A673 (cell line): ENCODE measurements around the gene SMIM20. TPM values are rescaled to one million over a fixed set of nuclear protein-coding genes. Genes with fewer than 3 reads are reported as not detected.

Experiments
- BruUV-seq: library from RNA; stranded (reverse); fragments of 400-500 nt; replicated peaks from 2 replicates; lab custom pipeline; 2021; lab: Mats Ljungman, UMichigan
- CTCF ChIA-PET: fragments of 300-600 bp; sonication (Branson Sonifier 250); formaldehyde crosslinking; loops from one replicate; lab custom pipeline; 2022; ENCODE audit warnings: antibody characterized with exemption; lab: Charles Lee
- POLR2A ChIA-PET: fragments of 300-600 bp; sonication (Branson Sonifier 250); formaldehyde crosslinking; loops from one replicate; lab custom pipeline; 2022; ENCODE audit warnings: antibody characterized with exemption; ENCODE audit not compliant: low non-redundant PET; lab: Charles Lee
- DNase-seq: peaks from one replicate; pipeline ENCODE4 v3.0.0-alpha.2; 2015; ENCODE audit warnings: low spot score
- H3K27ac ChIP-seq: fragments of 200-600 bp; sonication (generic); 2 replicates; pipeline ENCODE4 v1.5.1; 2016; ENCODE audit warnings: mixed run types, low read depth, mild to moderate bottlenecking, mixed read lengths, antibody characterized with exemption, low read length; ENCODE audit not compliant: poor library complexity, severe bottlenecking
- H3K27me3 ChIP-seq: fragments of 200-600 bp; sonication (generic); replicated peaks from 2 replicates; pipeline ENCODE4 v1.6.1; 2017; ENCODE audit warnings: mixed run types, low read depth, mild to moderate bottlenecking, mixed read lengths, antibody characterized with exemption, low read length; ENCODE audit not compliant: insufficient read depth, poor library complexity
- H3K36me3 ChIP-seq: fragments of 200-600 bp; sonication (generic); 2 replicates; pipeline ENCODE4 v1.6.1; 2016; ENCODE audit warnings: mixed run types, mild to moderate bottlenecking, mixed read lengths, antibody characterized with exemption, low read length; ENCODE audit not compliant: insufficient read depth, poor library complexity, severe bottlenecking
- H3K4me1 ChIP-seq: fragments of 200-600 bp; sonication (generic); 2 replicates; pipeline ENCODE4 v1.6.1; 2017; ENCODE audit warnings: mixed run types, mild to moderate bottlenecking, mixed read lengths, antibody characterized with exemption, low read length; ENCODE audit not compliant: insufficient read depth, poor library complexity, severe bottlenecking
- H3K4me3 ChIP-seq: fragments of 200-600 bp; sonication (generic); 2 replicates; pipeline ENCODE4 v1.5.1; 2016; ENCODE audit warnings: low read depth, mixed run types, mild to moderate bottlenecking, mixed read lengths, low read length; ENCODE audit not compliant: poor library complexity, severe bottlenecking
- H3K9me3 ChIP-seq: fragments of 200-600 bp; sonication (generic); 2 replicates; pipeline ENCODE4 v1.6.1; 2016; ENCODE audit warnings: mixed run types, low read depth, mild to moderate bottlenecking, mixed read lengths, antibody characterized with exemption, low read length; ENCODE audit not compliant: poor library complexity, severe bottlenecking
- EZH2 ChIP-seq: fragments of 200-600 bp; sonication (generic); IDR thresholded peaks from 2 replicates; pipeline ENCODE4 v1.6.1; 2017; ENCODE audit warnings: borderline replicate concordance, low read depth, mild to moderate bottlenecking, mixed read lengths, antibody characterized with exemption, low read length; ENCODE audit not compliant: poor library complexity, severe bottlenecking
- intact Hi-C: fragments of 100-400 bp; cut with micrococcal nuclease; formaldehyde crosslinking; loops from one replicate; pipeline ENCODE4 v1.10.0; 2022; ENCODE audit not compliant: unreplicated experiment
- total RNA-seq: library from RNA; stranded (reverse); gene quantifications from 2 replicates; pipeline ENCODE4 v1.2.3, GENCODE V29; 2021
- TF ChIP-seq, protein P1 (sequence below): fragments of 300-800, 200-600 bp; sonication (generic); conservative IDR thresholded peaks from 2 replicates; pipeline ENCODE4 v1.5.1; 2017; ENCODE audit warnings: low read depth, mild to moderate bottlenecking, antibody characterized with exemption, low read length, moderate library complexity, mixed read lengths

Gene SMIM20
- total RNA-seq, 1 experiment from 2014 or later: 25.2 TPM

DNA sequence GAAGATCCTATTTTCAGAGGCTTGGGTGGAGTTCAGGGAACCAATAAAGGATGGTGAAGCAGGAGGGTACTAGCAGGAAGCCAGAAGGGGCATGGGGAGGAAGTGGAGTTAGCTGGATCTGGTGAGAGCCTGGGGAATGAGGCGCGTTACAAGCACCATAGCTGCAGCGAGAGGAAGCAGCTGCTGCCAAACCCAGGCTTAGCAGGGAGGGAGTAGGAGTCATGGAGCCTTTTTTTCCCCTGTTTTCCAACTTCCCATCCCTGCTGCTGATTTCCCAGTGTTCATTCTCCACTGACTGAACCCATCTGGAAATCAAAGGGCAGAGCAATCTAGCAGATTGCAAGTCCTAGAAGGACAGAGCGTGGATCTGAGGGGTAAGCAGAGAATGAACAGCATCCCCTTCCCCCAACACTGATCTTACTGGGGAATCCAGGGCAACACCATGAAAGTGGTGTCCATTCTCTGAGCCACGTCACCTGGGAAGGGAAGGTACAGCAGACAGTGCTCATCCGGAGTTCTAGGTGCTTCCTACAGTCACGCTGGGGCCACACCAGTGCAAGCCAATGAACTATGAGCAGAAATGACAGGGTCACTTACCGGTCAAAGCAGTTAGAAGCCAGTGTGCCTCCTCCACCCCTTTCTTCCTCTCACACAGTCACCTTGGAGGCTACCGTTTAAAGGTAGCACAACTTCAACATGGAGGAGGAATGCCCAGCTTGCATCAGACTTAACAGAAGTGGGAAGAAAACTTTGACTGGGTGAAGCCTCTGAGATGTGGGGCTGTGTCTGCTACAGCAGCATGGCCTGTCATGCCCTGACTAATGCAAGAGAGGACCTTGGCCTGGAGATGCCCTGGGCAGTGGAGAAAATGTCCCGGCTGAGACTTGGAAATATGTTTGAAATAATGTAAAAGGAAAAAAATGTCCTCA lies 36.7 kb downstream of the SMIM20 start:
- intact Hi-C loops: no loop called here
- no peak overlapping the region for H3K4me3 ChIP-seq
- no peak for DNase-seq
- ChIA-PET CTCF (no interaction called here), POLR2A (no interaction called here)
- no peaks in the 10 kb centered on the region for H3K27me3 ChIP-seq
- H3K36me3 ChIP-seq: no peaks in the 10 kb centered on the region
- no TSS peak for BruUV-seq
- no peaks in the 10 kb centered on the region for H3K4me1 ChIP-seq
- TF ChIP-seq, protein P1, sequence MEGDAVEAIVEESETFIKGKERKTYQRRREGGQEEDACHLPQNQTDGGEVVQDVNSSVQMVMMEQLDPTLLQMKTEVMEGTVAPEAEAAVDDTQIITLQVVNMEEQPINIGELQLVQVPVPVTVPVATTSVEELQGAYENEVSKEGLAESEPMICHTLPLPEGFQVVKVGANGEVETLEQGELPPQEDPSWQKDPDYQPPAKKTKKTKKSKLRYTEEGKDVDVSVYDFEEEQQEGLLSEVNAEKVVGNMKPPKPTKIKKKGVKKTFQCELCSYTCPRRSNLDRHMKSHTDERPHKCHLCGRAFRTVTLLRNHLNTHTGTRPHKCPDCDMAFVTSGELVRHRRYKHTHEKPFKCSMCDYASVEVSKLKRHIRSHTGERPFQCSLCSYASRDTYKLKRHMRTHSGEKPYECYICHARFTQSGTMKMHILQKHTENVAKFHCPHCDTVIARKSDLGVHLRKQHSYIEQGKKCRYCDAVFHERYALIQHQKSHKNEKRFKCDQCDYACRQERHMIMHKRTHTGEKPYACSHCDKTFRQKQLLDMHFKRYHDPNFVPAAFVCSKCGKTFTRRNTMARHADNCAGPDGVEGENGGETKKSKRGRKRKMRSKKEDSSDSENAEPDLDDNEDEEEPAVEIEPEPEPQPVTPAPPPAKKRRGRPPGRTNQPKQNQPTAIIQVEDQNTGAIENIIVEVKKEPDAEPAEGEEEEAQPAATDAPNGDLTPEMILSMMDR: no peak
- no peak for TF ChIP-seq EZH2
- no peaks in the 10 kb centered on the region for H3K9me3 ChIP-seq
- no peak overlapping the region for H3K27ac ChIP-seq

- H3K9me3 ChIP-seq: no peaks in the 10 kb centered on the region
- no peaks in the 10 kb centered on the region for H3K4me1 ChIP-seq
- H3K27me3 ChIP-seq: no peaks in the 10 kb centered on the region
- no peak overlapping the region for H3K27ac ChIP-seq
- TF ChIP-seq, protein P1: no peak
- TF ChIP-seq EZH2: no peak
- H3K36me3 ChIP-seq: no peaks in the 10 kb centered on the region
- intact Hi-C loops: no loop called here
- POLR2A ChIA-PET: no interaction called here
- H3K4me3 ChIP-seq: no peak overlapping the region
- no TSS peak for BruUV-seq
- CTCF ChIA-PET: no interaction called here
- no peak for DNase-seq
These were observed 37.5 kb downstream of the SMIM20 start for GRCh38 chr4:25951390-25951952.

- BruUV-seq: no TSS peak
- ChIA-PET CTCF (no interaction called here), POLR2A (no interaction called here)
- Histone ChIP-seq H3K4me3 (no peak overlapping the region), H3K27ac (no peak overlapping the region), H3K4me1 (no peaks in the 10 kb centered on the region), H3K36me3 (no peaks in the 10 kb centered on the region), H3K9me3 (no peaks in the 10 kb centered on the region), H3K27me3 (no peaks in the 10 kb centered on the region)
- no peak for TF ChIP-seq EZH2
- TF ChIP-seq, protein P1: no peak
- intact Hi-C loops: no loop called here
- DNase-seq: no peak
These were observed 39.7 kb downstream of the SMIM20 start for GRCh38 chr4:25953740-25954139.
